CD4-positive, alpha-beta T cell (primary cell): ENCODE results near the gene CTNNA3. TPM values are rescaled to one million over a fixed set of nuclear protein-coding genes. Genes with fewer than 3 reads are reported as not detected.

Experiments
- ATAC-seq: fragments of 200-7000 bp; cut with Tn5 transposase; one replicate; pipeline ENCODE4 v1.10.0; 2022; ENCODE audit warnings: mild to moderate bottlenecking; ENCODE audit not compliant: poor library complexity
- CTCF ChIA-PET: fragments of 350-600 bp; sonication (Branson Sonifier 250); formaldehyde crosslinking; loops from one replicate; lab custom pipeline; 2021; ENCODE audit warnings: antibody characterized with exemption, inconsistent platforms; lab: Charles Lee
- POLR2A ChIA-PET: fragments of 350-600 bp; sonication (Branson Sonifier 250); formaldehyde crosslinking; loops from one replicate; lab custom pipeline; 2021; ENCODE audit warnings: antibody characterized with exemption, inconsistent platforms; lab: Charles Lee
- DNase-seq, 14 experiments: peaks; one replicate each; pipeline ENCODE4 v3.0.0-alpha.2; 2013 to 2020; ENCODE audit warnings: mixed read lengths in 2 of 14
- H3K27ac ChIP-seq, 2 donors: one replicate each; pipeline versions ENCODE4 v1.5.1 to v1.7.0; 2013; ENCODE audit warnings: low read length in 2 of 2, low read depth in 1 of 2, mild to moderate bottlenecking in 1 of 2
- H3K27me3 ChIP-seq, 2 experiments: 1 replicate in 1 of 2; 2 replicates in 1 of 2; pipeline versions ENCODE4 v1.6.1 to v1.7.0; 2013; ENCODE audit warnings: low read length in 2 of 2, control low read depth in 1 of 2, mild to moderate bottlenecking in 1 of 2, moderate library complexity in 1 of 2; ENCODE audit not compliant: insufficient read depth in 2 of 2, control insufficient read depth in 1 of 2
- H3K36me3 ChIP-seq: one replicate; pipeline ENCODE4 v1.6.1; 2013; ENCODE audit warnings: low read length, control low read depth; ENCODE audit not compliant: insufficient read depth
- H3K4me1 ChIP-seq: one replicate; pipeline ENCODE4 v1.6.1; 2013; ENCODE audit warnings: low read length, control low read depth; ENCODE audit not compliant: insufficient read depth
- H3K4me3 ChIP-seq: one replicate; pipeline ENCODE4 v1.5.1; 2013; ENCODE audit warnings: mild to moderate bottlenecking, low read length, moderate library complexity
- H3K9me3 ChIP-seq, 2 experiments: 1 replicate in 1 of 2; 2 replicates in 1 of 2; pipeline versions ENCODE4 v1.6.1 to v1.7.0; 2013; ENCODE audit warnings: low read length in 2 of 2, mild to moderate bottlenecking in 2 of 2, control low read depth in 1 of 2, moderate library complexity in 1 of 2; ENCODE audit not compliant: control insufficient read depth in 1 of 2, insufficient read depth in 1 of 2
- H3K27ac Mint-ChIP-seq: one replicate; pipeline ENCODE4 v1.8.0; 2020; ENCODE audit warnings: mixed read lengths
- H3K27me3 Mint-ChIP-seq: one replicate; pipeline ENCODE4 v1.8.0; 2021; ENCODE audit warnings: mixed read lengths
- H3K36me3 Mint-ChIP-seq: one replicate; pipeline ENCODE4 v1.8.0; 2021; ENCODE audit warnings: low read depth, mixed read lengths
- H3K4me1 Mint-ChIP-seq: one replicate; pipeline ENCODE4 v1.8.0; 2021; ENCODE audit warnings: low read depth, mixed read lengths
- H3K4me3 Mint-ChIP-seq: one replicate; pipeline ENCODE4 v1.8.0; 2020; ENCODE audit warnings: mild to moderate bottlenecking, mixed read lengths
- H3K9me3 Mint-ChIP-seq: one replicate; pipeline ENCODE4 v1.8.0; 2020; ENCODE audit warnings: mixed read lengths
- intact Hi-C, 2 experiments: fragments of 100-400 bp; cut with DNase I in 1 of 2; cut with micrococcal nuclease in 1 of 2; formaldehyde crosslinking; loops; one replicate each; pipeline versions ENCODE4 v1.15.1 to v1.9.0; 2023 to 2025; cut with DNase I, micrococcal nuclease
- total RNA-seq, 174 experiments: library from RNA in 2 of 174; stranded (reverse) in 2 of 174; gene quantifications; one replicate each; pipeline ENCODE4 v1.2.3 and lab custom pipeline; 2021 to 2026
- TF ChIP-seq, protein P1 (sequence below): fragments of 200-600 bp; IDR thresholded peaks from one replicate; pipeline ENCODE4 v1.8.0; 2022; ENCODE audit warnings: antibody characterized with exemption, mild to moderate bottlenecking

Gene CTNNA3
- total RNA-seq, 2 experiments from 2014 or later: 0.80 TPM; not detected in 1

DNA sequence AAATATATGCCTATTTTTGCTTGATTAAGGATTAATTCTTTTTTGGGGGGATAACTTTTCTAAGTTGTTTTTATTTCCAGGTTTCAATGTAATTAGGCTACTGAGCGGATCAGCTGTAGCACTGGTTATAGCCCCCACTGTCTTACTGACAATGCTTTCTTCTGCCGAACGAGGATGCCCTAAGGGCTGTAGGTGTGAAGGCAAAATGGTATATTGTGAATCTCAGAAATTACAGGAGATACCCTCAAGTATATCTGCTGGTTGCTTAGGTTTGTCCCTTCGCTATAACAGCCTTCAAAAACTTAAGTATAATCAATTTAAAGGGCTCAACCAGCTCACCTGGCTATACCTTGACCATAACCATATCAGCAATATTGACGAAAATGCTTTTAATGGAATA lies 769.2 kb downstream of the CTNNA3 start:
- H3K9me3 ChIP-seq: peaks cover 0 to 3% of the 10 kb centered on the region in 2 experiments
- H3K36me3 Mint-ChIP-seq: no peaks in the 10 kb centered on the region
- H3K27ac Mint-ChIP-seq: no peak overlapping the region
- TF ChIP-seq, protein P1, sequence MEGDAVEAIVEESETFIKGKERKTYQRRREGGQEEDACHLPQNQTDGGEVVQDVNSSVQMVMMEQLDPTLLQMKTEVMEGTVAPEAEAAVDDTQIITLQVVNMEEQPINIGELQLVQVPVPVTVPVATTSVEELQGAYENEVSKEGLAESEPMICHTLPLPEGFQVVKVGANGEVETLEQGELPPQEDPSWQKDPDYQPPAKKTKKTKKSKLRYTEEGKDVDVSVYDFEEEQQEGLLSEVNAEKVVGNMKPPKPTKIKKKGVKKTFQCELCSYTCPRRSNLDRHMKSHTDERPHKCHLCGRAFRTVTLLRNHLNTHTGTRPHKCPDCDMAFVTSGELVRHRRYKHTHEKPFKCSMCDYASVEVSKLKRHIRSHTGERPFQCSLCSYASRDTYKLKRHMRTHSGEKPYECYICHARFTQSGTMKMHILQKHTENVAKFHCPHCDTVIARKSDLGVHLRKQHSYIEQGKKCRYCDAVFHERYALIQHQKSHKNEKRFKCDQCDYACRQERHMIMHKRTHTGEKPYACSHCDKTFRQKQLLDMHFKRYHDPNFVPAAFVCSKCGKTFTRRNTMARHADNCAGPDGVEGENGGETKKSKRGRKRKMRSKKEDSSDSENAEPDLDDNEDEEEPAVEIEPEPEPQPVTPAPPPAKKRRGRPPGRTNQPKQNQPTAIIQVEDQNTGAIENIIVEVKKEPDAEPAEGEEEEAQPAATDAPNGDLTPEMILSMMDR: no peak
- H3K27ac ChIP-seq: no peak overlapping the region
- ATAC-seq: no peak
- H3K27me3 ChIP-seq: peaks cover 23 to 48% of the 10 kb centered on the region in 2 experiments
- H3K9me3 Mint-ChIP-seq: no peaks in the 10 kb centered on the region
- no peak for DNase-seq
- ChIA-PET CTCF (no interaction called here), POLR2A (no interaction called here)
- no peak overlapping the region for H3K4me3 ChIP-seq
- peaks cover 66% of the 10 kb centered on the region for H3K27me3 Mint-ChIP-seq
- no peaks in the 10 kb centered on the region for H3K4me1 ChIP-seq
- no peaks in the 10 kb centered on the region for H3K36me3 ChIP-seq
- no peak overlapping the region for H3K4me3 Mint-ChIP-seq
- H3K4me1 Mint-ChIP-seq: peaks cover 7% of the 10 kb centered on the region
- intact Hi-C loops: no loop called here

DNA sequence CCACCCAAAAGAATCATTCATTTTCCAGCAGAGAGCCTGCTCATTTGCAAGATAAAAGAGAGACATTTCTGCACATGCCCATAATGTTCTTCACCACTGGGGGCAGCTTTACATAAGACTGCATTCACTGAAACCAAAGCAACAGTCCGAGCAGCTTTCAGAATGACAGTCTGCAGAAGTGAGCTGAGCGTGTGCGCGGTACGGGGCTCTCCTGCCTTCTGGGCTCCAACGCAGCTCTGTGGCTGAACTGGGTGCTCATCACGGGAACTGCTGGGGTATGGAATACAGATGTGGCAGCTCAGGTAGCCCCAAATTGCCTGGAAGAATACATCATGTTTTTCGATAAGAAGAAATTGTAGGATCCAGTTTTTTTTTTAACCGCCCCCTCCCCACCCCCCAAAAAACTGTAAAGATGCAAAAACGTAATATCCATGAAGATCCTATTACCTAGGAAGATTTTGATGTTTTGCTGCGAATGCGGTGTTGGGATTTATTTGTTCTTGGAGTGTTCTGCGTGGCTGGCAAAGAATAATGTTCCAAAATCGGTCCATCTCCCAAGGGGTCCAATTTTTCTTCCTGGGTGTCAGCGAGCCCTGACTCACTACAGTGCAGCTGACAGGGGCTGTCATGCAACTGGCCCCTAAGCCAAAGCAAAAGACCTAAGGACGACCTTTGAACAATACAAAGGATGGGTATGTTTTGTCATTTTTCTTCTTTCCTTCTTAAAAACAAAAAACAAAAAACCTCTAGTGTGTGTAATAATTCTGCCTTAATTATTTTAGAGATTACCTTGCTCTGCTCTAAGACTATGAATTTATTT lies 769.9 kb downstream of the CTNNA3 start, which contains the start of gene LRRTM3:
Gene LRRTM3, plus strand, starts transcription at position 141 of the 820 bp plus-strand sequence.
- peak in 4 of 14 experiments; percentile 4 to 36 (median 14) for DNase-seq
- Mint-ChIP-seq H3K9me3 (no peaks in the 10 kb centered on the region), H3K27me3 (peaks cover 61% of the 10 kb centered on the region), H3K27ac (no peak within 1 kb of the TSS), H3K4me1 (peaks cover 7% of the 10 kb centered on the region), H3K36me3 (no peaks in the 10 kb centered on the region), H3K4me3 (no peak within 1 kb of the TSS)
- Histone ChIP-seq H3K9me3 (peaks cover 0 to 3% of the 10 kb centered on the region in 2 experiments), H3K27me3 (peaks cover 23 to 47% of the 10 kb centered on the region in 2 experiments), H3K4me1 (no peaks in the 10 kb centered on the region), H3K4me3 (no peak within 1 kb of the TSS), H3K27ac (no peak within 1 kb of the TSS), H3K36me3 (no peaks in the 10 kb centered on the region)
- intact Hi-C loops: no loop called here
- CTCF ChIA-PET: no interaction called here
- TF ChIP-seq, protein P1: no peak
- ATAC-seq: peak; percentile 78
- POLR2A ChIA-PET: no interaction called here

DNA sequence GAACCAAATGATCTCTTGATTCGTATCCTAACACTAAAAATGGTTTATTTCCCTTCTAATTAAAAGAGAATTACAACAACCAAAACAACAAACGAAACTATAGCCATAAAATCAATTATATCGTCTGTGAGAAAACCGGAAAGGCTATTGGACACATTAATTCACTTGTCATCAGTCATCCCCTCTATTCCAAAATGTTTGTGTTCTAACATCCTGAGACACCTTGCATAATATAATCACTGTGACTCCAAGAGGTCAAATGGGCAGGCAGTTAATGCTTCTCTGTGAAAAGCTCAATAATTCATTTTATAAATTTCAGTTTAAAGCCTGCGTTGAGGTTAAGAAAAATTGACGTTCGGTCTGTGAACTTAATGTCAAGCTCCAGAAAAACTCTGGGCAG lies 770.6 kb downstream of the CTNNA3 start:
- TF ChIP-seq, protein P1: no peak
- Histone ChIP-seq H3K4me1 (no peaks in the 10 kb centered on the region), H3K4me3 (no peak overlapping the region), H3K36me3 (no peaks in the 10 kb centered on the region), H3K27me3 (peaks cover 23 to 42% of the 10 kb centered on the region in 2 experiments), H3K27ac (no peak overlapping the region), H3K9me3 (peaks cover 0 to 3% of the 10 kb centered on the region in 2 experiments)
- intact Hi-C loops: no loop called here
- Mint-ChIP-seq H3K9me3 (no peaks in the 10 kb centered on the region), H3K27me3 (peaks cover 57% of the 10 kb centered on the region), H3K36me3 (no peaks in the 10 kb centered on the region), H3K4me3 (no peak overlapping the region), H3K27ac (no peak overlapping the region), H3K4me1 (peaks cover 7% of the 10 kb centered on the region)
- CTCF ChIA-PET: no interaction called here
- no peak for DNase-seq
- no peak for ATAC-seq
- POLR2A ChIA-PET: no interaction called here
